K562 (cell line): ENCODE data around the gene C20orf141. TPM values are rescaled to one million over a fixed set of nuclear protein-coding genes. Genes with fewer than 3 reads are reported as not detected.

Source experiments
- CAMTA2 ChIP-seq: fragments of 250-450 bp; sonication (Bioruptor Pico); conservative IDR thresholded peaks from 2 replicates; pipeline ENCODE4 v1.5.1; 2022
- CBFB ChIP-seq: sonication (generic); formaldehyde crosslinking; IDR thresholded peaks from 2 replicates; pipeline ENCODE4 v1.4.0; 2020; ENCODE audit warnings: mild to moderate bottlenecking, missing genetic modification reagents
- CBX2 ChIP-seq: fragments of 200-600 bp; sonication (generic); IDR thresholded peaks from one replicate; pipeline ENCODE4 v1.6.1; 2012; ENCODE audit warnings: mild to moderate bottlenecking, low read length, inconsistent platforms; ENCODE audit not compliant: insufficient read depth, poor library complexity, severe bottlenecking
- FOSL1 ChIP-seq: fragments of 200-800 bp; sonication (Bioruptor generic); conservative IDR thresholded peaks from 2 replicates; pipeline ENCODE4 v1.6.1; 2016; ENCODE audit warnings: missing genetic modification characterization, missing compliant biosample characterization
- GATAD2A ChIP-seq: fragments of 450-650 bp; IDR thresholded peaks from 2 replicates; pipeline ENCODE4 v1.6.1; 2017
- GMEB1 ChIP-seq: fragments of 250-450 bp; sonication (Bioruptor Pico); IDR thresholded peaks from 2 replicates; pipeline ENCODE4 v1.4.0; 2020; ENCODE audit warnings: mild to moderate bottlenecking
- HDAC2 ChIP-seq: fragments of 450-650 bp; IDR thresholded peaks from 2 replicates; pipeline ENCODE4 v1.6.1; 2016; ENCODE audit warnings: mild to moderate bottlenecking
- IRF2 ChIP-seq: sonication (generic); formaldehyde crosslinking; IDR thresholded peaks from 2 replicates; pipeline ENCODE4 v1.8.1; 2022; ENCODE audit warnings: mild to moderate bottlenecking, missing genetic modification reagents
- NFRKB ChIP-seq: fragments of 450-650 bp; IDR thresholded peaks from 2 replicates; pipeline ENCODE4 v1.6.1; 2016; ENCODE audit warnings: low read depth
- POLR2H ChIP-seq: IDR thresholded peaks from 2 replicates; pipeline ENCODE4 v1.6.1; 2016; ENCODE audit warnings: missing genetic modification characterization, low read depth, mild to moderate bottlenecking, control low read depth, missing compliant biosample characterization, moderate library complexity
- RAD21 ChIP-seq, 2 experiments: fragments of 250-450 bp in 1 of 2; fragments of 450-650 bp in 1 of 2; sonication (Bioruptor Pico) in 1 of 2; formaldehyde crosslinking in 1 of 2; IDR thresholded peaks in 1 of 2; conservative IDR thresholded peaks in 1 of 2; 2 replicates each; pipeline versions ENCODE4 v1.4.0 to v1.8.0; 2020 to 2022; ENCODE audit warnings: mild to moderate bottlenecking in 2 of 2, moderate library complexity in 1 of 2
- SMC3 ChIP-seq: conservative IDR thresholded peaks from 2 replicates; pipeline ENCODE4 v1.6.1; 2011; ENCODE audit warnings: low read depth, low read length, improper control_type of control experiment; ENCODE audit not compliant: insufficient read depth
- SRSF7 ChIP-seq: fragments of 200-400 bp; formaldehyde crosslinking; optimal IDR thresholded peaks from 2 replicates; pipeline ENCODE3; 2017; ENCODE audit warnings: mild to moderate bottlenecking, low read depth, low read length
- VEZF1 ChIP-seq: fragments of 200-800 bp; sonication (Bioruptor generic); IDR thresholded peaks from 2 replicates; pipeline ENCODE4 v1.6.1; 2017; ENCODE audit warnings: missing genetic modification characterization, missing compliant biosample characterization
- ZNF184 ChIP-seq: sonication (generic); formaldehyde crosslinking; IDR thresholded peaks from 2 replicates; pipeline ENCODE4 v1.5.0; 2020; ENCODE audit warnings: missing genetic modification reagents
- ZNF511 ChIP-seq: sonication (generic); formaldehyde crosslinking; IDR thresholded peaks from 2 replicates; pipeline ENCODE4 v1.8.0; 2022; ENCODE audit warnings: mild to moderate bottlenecking, missing genetic modification reagents
- ZNF586 ChIP-seq: fragments of 450-650 bp; formaldehyde crosslinking; conservative IDR thresholded peaks from 2 replicates; pipeline ENCODE4 v1.4.0; 2020; ENCODE audit warnings: mild to moderate bottlenecking, moderate library complexity
- polyA plus RNA-seq, 8 experiments: library from polyadenylated mRNA; depleted of rRNA in 4 of 8; stranded (reverse) in 5 of 8; unstranded in 3 of 8; fragments of >200 nt; fragmentation: Nextera tagmentation in 2 of 8; fragmentation: Illumina TruSeq in 1 of 8; extraction: Ambion mirVana in 2 of 8; extraction: Trizol in 1 of 8; gene quantifications; 2 replicates each; pipeline versions ENCODE4 v1.2.1 to v1.2.3, GENCODE V29; 2011 to 2014; ENCODE audit warnings: inconsistent platforms in 1 of 8, missing spikeins in 1 of 8
- total RNA-seq, 7 experiments: library from RNA; depleted of rRNA in 6 of 7; stranded (reverse); fragments of >200 nt in 6 of 7; fragmentation: Illumina TruSeq in 2 of 7; extraction: Trizol in 2 of 7; gene quantifications; 2 replicates each; pipeline versions ENCODE4 v1.2.1 to v1.2.3, GENCODE V29; 2011 to 2021; ENCODE audit warnings: low replicate concordance in 1 of 7
- TF ChIP-seq, protein P1 (sequence below): sonication (generic); formaldehyde crosslinking; IDR thresholded peaks from 2 replicates; pipeline ENCODE4 v1.8.1; 2023; ENCODE audit warnings: mild to moderate bottlenecking, missing genetic modification reagents
- TF ChIP-seq, protein P2 (sequence below): fragments of 450-650 bp; conservative IDR thresholded peaks from 2 replicates; pipeline ENCODE4 v1.6.1; 2016; ENCODE audit warnings: missing genetic modification characterization, low read depth, mild to moderate bottlenecking, control low read depth, missing compliant biosample characterization
- TF ChIP-seq, protein P3 (sequence below): fragments of 450-650 bp; IDR thresholded peaks from 2 replicates; pipeline ENCODE4 v1.6.1; 2016; ENCODE audit warnings: borderline replicate concordance

Gene C20orf141
- total and polyA plus RNA-seq, 9 of the 15 experiments (the other 6 are each of a cell fraction or from before 2014, with no cell fraction given): not detected

DNA sequence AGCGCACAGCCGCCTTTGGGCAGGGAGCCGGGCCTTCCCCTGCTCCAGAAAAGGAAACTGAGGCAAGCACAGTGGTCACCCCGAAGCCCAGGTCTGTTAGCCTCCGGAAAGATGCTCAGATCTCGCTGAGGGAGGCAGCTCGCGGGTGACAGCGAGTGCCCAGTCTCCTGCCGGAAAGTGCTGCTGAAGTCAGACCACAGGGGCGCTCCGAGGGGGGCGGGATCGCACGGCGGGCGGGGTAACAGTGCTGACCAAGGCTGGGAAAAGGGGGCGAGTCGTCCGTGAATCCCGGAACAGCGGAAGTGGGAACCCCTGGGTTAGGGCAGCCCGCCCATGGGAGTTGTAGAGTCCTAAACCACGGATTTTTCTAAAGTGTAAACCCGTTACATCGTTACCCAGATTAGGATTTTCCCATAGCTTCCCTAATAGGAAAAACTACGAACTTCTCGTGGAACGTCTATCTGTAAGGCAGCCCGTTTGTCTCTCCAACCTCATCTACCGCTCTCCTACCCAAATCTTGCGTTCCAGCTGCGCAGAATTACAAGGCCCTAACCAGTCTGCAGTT, 26.3 kb downstream of the C20orf141 start (continued):
- TF ChIP-seq GMEB1 (CRISPR knock-in tag) (no peak), FOSL1 (tag) (0 out of 2 replicates have a peak, but pooled peaks have one; percentile 8), ZNF511 (no peak), RAD21 (CRISPR knock-in tag; conservative IDR thresholded peaks at IDR 0.05 in 1 of 2, IDR thresholded peaks at IDR 0.05 in 1 of 2) (no peak), IRF2 (CRISPR knock-in tag) (no peak), ZNF184 (no peak), HDAC2 (no peak), POLR2H (tag) (no peak), CBFB (CRISPR knock-in tag) (no peak), GATAD2A (no peak), SRSF7 (no peak), ZNF586 (CRISPR knock-in tag) (no peak), SMC3 (no peak), VEZF1 (CRISPR knock-in tag) (0 out of 2 replicates have a peak, but pooled peaks have one; percentile 42), CAMTA2 (CRISPR knock-in tag) (no peak), CBX2 (no peak), NFRKB (no peak)
- TF ChIP-seq, protein P1, sequence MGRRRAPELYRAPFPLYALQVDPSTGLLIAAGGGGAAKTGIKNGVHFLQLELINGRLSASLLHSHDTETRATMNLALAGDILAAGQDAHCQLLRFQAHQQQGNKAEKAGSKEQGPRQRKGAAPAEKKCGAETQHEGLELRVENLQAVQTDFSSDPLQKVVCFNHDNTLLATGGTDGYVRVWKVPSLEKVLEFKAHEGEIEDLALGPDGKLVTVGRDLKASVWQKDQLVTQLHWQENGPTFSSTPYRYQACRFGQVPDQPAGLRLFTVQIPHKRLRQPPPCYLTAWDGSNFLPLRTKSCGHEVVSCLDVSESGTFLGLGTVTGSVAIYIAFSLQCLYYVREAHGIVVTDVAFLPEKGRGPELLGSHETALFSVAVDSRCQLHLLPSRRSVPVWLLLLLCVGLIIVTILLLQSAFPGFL (CRISPR knock-in tag): no peak
- TF ChIP-seq, protein P2, sequence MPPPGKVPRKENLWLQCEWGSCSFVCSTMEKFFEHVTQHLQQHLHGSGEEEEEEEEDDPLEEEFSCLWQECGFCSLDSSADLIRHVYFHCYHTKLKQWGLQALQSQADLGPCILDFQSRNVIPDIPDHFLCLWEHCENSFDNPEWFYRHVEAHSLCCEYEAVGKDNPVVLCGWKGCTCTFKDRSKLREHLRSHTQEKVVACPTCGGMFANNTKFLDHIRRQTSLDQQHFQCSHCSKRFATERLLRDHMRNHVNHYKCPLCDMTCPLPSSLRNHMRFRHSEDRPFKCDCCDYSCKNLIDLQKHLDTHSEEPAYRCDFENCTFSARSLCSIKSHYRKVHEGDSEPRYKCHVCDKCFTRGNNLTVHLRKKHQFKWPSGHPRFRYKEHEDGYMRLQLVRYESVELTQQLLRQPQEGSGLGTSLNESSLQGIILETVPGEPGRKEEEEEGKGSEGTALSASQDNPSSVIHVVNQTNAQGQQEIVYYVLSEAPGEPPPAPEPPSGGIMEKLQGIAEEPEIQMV (tag): no peak
- TF ChIP-seq, protein P3, sequence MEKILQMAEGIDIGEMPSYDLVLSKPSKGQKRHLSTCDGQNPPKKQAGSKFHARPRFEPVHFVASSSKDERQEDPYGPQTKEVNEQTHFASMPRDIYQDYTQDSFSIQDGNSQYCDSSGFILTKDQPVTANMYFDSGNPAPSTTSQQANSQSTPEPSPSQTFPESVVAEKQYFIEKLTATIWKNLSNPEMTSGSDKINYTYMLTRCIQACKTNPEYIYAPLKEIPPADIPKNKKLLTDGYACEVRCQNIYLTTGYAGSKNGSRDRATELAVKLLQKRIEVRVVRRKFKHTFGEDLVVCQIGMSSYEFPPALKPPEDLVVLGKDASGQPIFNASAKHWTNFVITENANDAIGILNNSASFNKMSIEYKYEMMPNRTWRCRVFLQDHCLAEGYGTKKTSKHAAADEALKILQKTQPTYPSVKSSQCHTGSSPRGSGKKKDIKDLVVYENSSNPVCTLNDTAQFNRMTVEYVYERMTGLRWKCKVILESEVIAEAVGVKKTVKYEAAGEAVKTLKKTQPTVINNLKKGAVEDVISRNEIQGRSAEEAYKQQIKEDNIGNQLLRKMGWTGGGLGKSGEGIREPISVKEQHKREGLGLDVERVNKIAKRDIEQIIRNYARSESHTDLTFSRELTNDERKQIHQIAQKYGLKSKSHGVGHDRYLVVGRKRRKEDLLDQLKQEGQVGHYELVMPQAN: 0 out of 2 replicates have a peak, but pooled peaks have one; percentile 28
